H1 (cell line): ENCODE measurements around the gene SYCE3. TPM values are rescaled to one million over a fixed set of nuclear protein-coding genes. Genes with fewer than 3 reads are reported as not detected.

Experiments
- CTCF ChIA-PET: fragments of 300-600 bp; sonication (Branson Sonifier 250); formaldehyde crosslinking; loops from one replicate; lab custom pipeline; 2021; ENCODE audit not compliant: partially characterized antibody; lab: Charles Lee
- POLR2A ChIA-PET: fragments of 300-600 bp; sonication (Branson Sonifier 250); formaldehyde crosslinking; loops from one replicate; lab custom pipeline; 2021; ENCODE audit warnings: inconsistent platforms; ENCODE audit not compliant: partially characterized antibody; lab: Charles Lee
- DNase-seq, 2 experiments: peaks; one replicate each; pipeline versions ENCODE4 v3.0.0 to v3.0.0-alpha.2; 2010 to 2022; ENCODE audit warnings: low spot score in 2 of 2, low read depth in 1 of 2, mixed read lengths in 1 of 2
- FAIRE-seq: peaks from 2 replicates; lab custom pipeline; 2011; peaks lifted over from hg19 to GRCh38; lab: Jason Lieb, UNC
- H2AFZ ChIP-seq: 2 replicates; pipeline ENCODE4 v1.8.1; 2012; ENCODE audit warnings: low read length, inconsistent platforms
- H2AK5ac ChIP-seq: 2 replicates; pipeline ENCODE4 v1.6.1; 2013; ENCODE audit warnings: low read depth, low read length
- H2BK120ac ChIP-seq: replicated peaks from 2 replicates; pipeline ENCODE3; 2013; ENCODE audit warnings: low read depth, low read length, inconsistent platforms
- H2BK12ac ChIP-seq: 2 replicates; pipeline ENCODE4 v1.6.1; 2013; ENCODE audit warnings: low read depth, low read length
- H2BK15ac ChIP-seq: 2 replicates; pipeline ENCODE4 v1.6.1; 2013; ENCODE audit warnings: low read length
- H2BK20ac ChIP-seq: 2 replicates; pipeline ENCODE4 v1.6.1; 2013; ENCODE audit warnings: low read length
- H2BK5ac ChIP-seq: 2 replicates; pipeline ENCODE4 v1.6.1; 2013; ENCODE audit warnings: low read depth, low read length
- H3K14ac ChIP-seq: 2 replicates; pipeline ENCODE4 v1.6.1; 2013; ENCODE audit warnings: inconsistent platforms; ENCODE audit not compliant: insufficient read length
- H3K18ac ChIP-seq: 2 replicates; pipeline ENCODE4 v1.6.1; 2013; ENCODE audit warnings: low read length; ENCODE audit errors: extremely low read depth
- H3K23ac ChIP-seq: 2 replicates; pipeline ENCODE4 v1.6.1; 2013; ENCODE audit warnings: inconsistent platforms; ENCODE audit not compliant: insufficient read length
- H3K23me2 ChIP-seq: 2 replicates; pipeline ENCODE4 v1.6.1; 2013; ENCODE audit warnings: low read depth, low read length
- H3K27ac ChIP-seq: 2 replicates; pipeline ENCODE4 v1.6.1; 2011; ENCODE audit warnings: low read depth, low read length, inconsistent platforms
- H3K27me3 ChIP-seq, 4 experiments: replicated peaks in 1 of 4; 1 replicate in 1 of 4; 2 replicates in 3 of 4; pipeline versions ENCODE4 v1.6.1 to v1.8.1; 2011 to 2013; ENCODE audit warnings: low read length in 3 of 4, mild to moderate bottlenecking in 3 of 4, inconsistent platforms in 2 of 4, mixed read lengths in 2 of 4, moderate library complexity in 1 of 4; ENCODE audit not compliant: control insufficient read depth in 3 of 4, insufficient read depth in 3 of 4; ENCODE audit errors: extremely low read depth in 1 of 4
- H3K36me3 ChIP-seq, 4 experiments: 2 replicates each; pipeline versions ENCODE4 v1.6.1 to v1.8.1; 2011 to 2013; ENCODE audit warnings: mild to moderate bottlenecking in 4 of 4, low read length in 3 of 4, moderate library complexity in 2 of 4, control low read depth in 1 of 4, inconsistent platforms in 1 of 4; ENCODE audit not compliant: insufficient read depth in 4 of 4, control insufficient read depth in 2 of 4
- H3K4ac ChIP-seq: replicated peaks from 2 replicates; pipeline ENCODE3; 2013; ENCODE audit warnings: low read length, low read depth, mixed read lengths, inconsistent platforms; ENCODE audit not compliant: insufficient read length
- H3K4me1 ChIP-seq, 4 experiments: replicated peaks in 1 of 4; 1 replicate in 1 of 4; 2 replicates in 3 of 4; pipeline versions ENCODE4 v1.6.1 to v1.8.1; 2011 to 2013; ENCODE audit warnings: low read length in 3 of 4, inconsistent platforms in 2 of 4, mixed read lengths in 1 of 4; ENCODE audit not compliant: insufficient read depth in 4 of 4, control insufficient read depth in 3 of 4
- H3K4me2 ChIP-seq, 2 experiments: 2 replicates each; pipeline versions ENCODE4 v1.6.1 to v1.8.1; 2011 to 2013; ENCODE audit warnings: low read depth in 2 of 2, low read length in 2 of 2, control low read depth in 1 of 2, inconsistent platforms in 1 of 2, mild to moderate bottlenecking in 1 of 2; ENCODE audit not compliant: insufficient read depth in 1 of 2
- H3K4me3 ChIP-seq, 4 experiments: fragments of 200-600, 300-600 bp in 1 of 4; sonication (generic), shearing (Covaris generic), sonication (Bioruptor Twin) in 1 of 4; 2 replicates each; pipeline versions ENCODE4 v1.5.1 to v1.8.1; 2011 to 2016; ENCODE audit warnings: low read length in 4 of 4, low read depth in 3 of 4, control low read depth in 2 of 4, inconsistent platforms in 2 of 4, mild to moderate bottlenecking in 2 of 4, mixed read lengths in 1 of 4, moderate library complexity in 1 of 4; ENCODE audit not compliant: insufficient read depth in 2 of 4; ENCODE audit errors: extremely low read depth in 1 of 4
- H3K56ac ChIP-seq: replicated peaks from 2 replicates; pipeline ENCODE3; 2013; ENCODE audit warnings: low read depth, mild to moderate bottlenecking, mixed read lengths, low read length, inconsistent platforms; ENCODE audit not compliant: insufficient read length
- H3K79me1 ChIP-seq: 2 replicates; pipeline ENCODE4 v1.6.1; 2013; ENCODE audit warnings: low read depth, low read length, control low read depth
- H3K79me2 ChIP-seq, 2 experiments: 2 replicates each; pipeline versions ENCODE4 v1.6.1 to v1.8.1; 2012 to 2013; ENCODE audit warnings: low read length in 2 of 2, mild to moderate bottlenecking in 2 of 2, inconsistent platforms in 1 of 2; ENCODE audit not compliant: insufficient read depth in 2 of 2, control insufficient read depth in 1 of 2
- H3K9ac ChIP-seq, 4 experiments: replicated peaks in 1 of 4; 1 replicate in 1 of 4; 2 replicates in 3 of 4; pipeline versions ENCODE4 v1.6.1 to v1.8.1; 2011 to 2013; ENCODE audit warnings: low read depth in 3 of 4, low read length in 3 of 4, control low read depth in 2 of 4, mild to moderate bottlenecking in 2 of 4, moderate library complexity in 2 of 4, inconsistent platforms in 1 of 4; ENCODE audit errors: extremely low read depth in 1 of 4
- H3K9me3 ChIP-seq, 2 experiments: 2 replicates each; pipeline versions ENCODE4 v1.6.1 to v1.8.1; 2012 to 2013; ENCODE audit warnings: mild to moderate bottlenecking in 2 of 2, moderate library complexity in 2 of 2, control low read depth in 1 of 2, inconsistent platforms in 1 of 2, low read depth in 1 of 2, low read length in 1 of 2, mixed read lengths in 1 of 2; ENCODE audit not compliant: insufficient read depth in 2 of 2
- H4K20me1 ChIP-seq, 2 experiments: replicated peaks in 1 of 2; 2 replicates each; pipeline versions ENCODE3 to v1.8.1; 2011 to 2013; ENCODE audit warnings: inconsistent platforms in 2 of 2, low read length in 2 of 2, mild to moderate bottlenecking in 1 of 2; ENCODE audit not compliant: insufficient read depth in 2 of 2, control insufficient read depth in 1 of 2
- H4K5ac ChIP-seq: 2 replicates; pipeline ENCODE4 v1.6.1; 2013; ENCODE audit warnings: low read length, low read depth, mixed read lengths, inconsistent platforms; ENCODE audit not compliant: insufficient read length
- H4K8ac ChIP-seq: 2 replicates; pipeline ENCODE4 v1.8.0; 2013; ENCODE audit warnings: mild to moderate bottlenecking, moderate library complexity, low read length, inconsistent platforms; ENCODE audit not compliant: insufficient read depth; ENCODE audit errors: extremely low read depth
- H4K91ac ChIP-seq: replicated peaks from 2 replicates; pipeline ENCODE3; 2013; ENCODE audit warnings: low read length, mixed read lengths, inconsistent platforms; ENCODE audit not compliant: insufficient read length
- BRCA1 ChIP-seq: IDR thresholded peaks from 2 replicates; pipeline ENCODE4 v1.6.1; 2012; ENCODE audit warnings: low read depth, low read length, improper control_type of control experiment
- EZH2 ChIP-seq: fragments of 200-600 bp; sonication (generic); IDR thresholded peaks from 2 replicates; pipeline ENCODE4 v1.7.1; 2012; ENCODE audit warnings: low read depth, mild to moderate bottlenecking, moderate library complexity, low read length, inconsistent platforms; ENCODE audit not compliant: severe bottlenecking
- JUND ChIP-seq: IDR thresholded peaks from 2 replicates; pipeline ENCODE4 v1.6.1; 2011; ENCODE audit warnings: mild to moderate bottlenecking, improper control_type of control experiment, low read length
- MAFK ChIP-seq: IDR thresholded peaks from 2 replicates; pipeline ENCODE4 v1.6.1; 2012; ENCODE audit warnings: low read depth, mild to moderate bottlenecking, improper control_type of control experiment, low read length
- RFX5 ChIP-seq: IDR thresholded peaks from 2 replicates; pipeline ENCODE4 v1.6.1; 2011; ENCODE audit warnings: low read depth, low read length, improper control_type of control experiment, borderline replicate concordance
- SP2 ChIP-seq: IDR thresholded peaks from 2 replicates; pipeline ENCODE4 v1.6.1; 2012; ENCODE audit warnings: mild to moderate bottlenecking, low read length, inconsistent platforms
- SP4 ChIP-seq: IDR thresholded peaks from 2 replicates; pipeline ENCODE4 v1.6.1; 2012; ENCODE audit warnings: low read length, inconsistent platforms
- SRF ChIP-seq: IDR thresholded peaks from 2 replicates; pipeline ENCODE4 v1.6.1; 2011; ENCODE audit warnings: mild to moderate bottlenecking, low read depth, low read length, moderate library complexity
- TAF1 ChIP-seq: IDR thresholded peaks from 2 replicates; pipeline ENCODE4 v1.6.1; 2011; ENCODE audit warnings: mild to moderate bottlenecking, low read depth, low read length
- TAF7 ChIP-seq: optimal IDR thresholded peaks from 2 replicates; pipeline ENCODE3; 2011; ENCODE audit warnings: low read depth, mild to moderate bottlenecking, inconsistent platforms, low read length, moderate library complexity, borderline replicate concordance
- TEAD4 ChIP-seq: IDR thresholded peaks from 2 replicates; pipeline ENCODE4 v1.6.1; 2012; ENCODE audit warnings: low read depth, low read length, inconsistent platforms, mixed read lengths
- ZNF274 ChIP-seq: IDR thresholded peaks from 2 replicates; pipeline ENCODE4 v1.7.0; 2012; ENCODE audit warnings: low read length, borderline replicate concordance; ENCODE audit errors: extremely low read depth
- WGBS, 2 experiments: shearing (Covaris generic) in 1 of 2; methylation state at CpG; one replicate each; pipeline versions ENCODE4 v1.1.6 to v1.1.7; 2013 to 2015; ENCODE audit warnings: low lambda C conversion rate in 2 of 2, mixed read lengths in 2 of 2, inconsistent platforms in 1 of 2, low coverage in 1 of 2, missing lambda C conversion rate in 1 of 2; ENCODE audit not compliant: insufficient replicate concordance in 2 of 2, insufficient coverage in 1 of 2, insufficient read length in 1 of 2; ENCODE audit errors: extremely low coverage in 1 of 2, missing lambda C conversion rate in 1 of 2; 5-methylcytosine and 5-hydroxymethylcytosine counted together
- polyA plus RNA-seq, 7 experiments: library from polyadenylated mRNA; depleted of rRNA in 3 of 7; stranded (reverse) in 5 of 7; unstranded in 2 of 7; fragments of >200 nt in 5 of 7; fragments of 200-250 nt in 2 of 7; gene quantifications; 1 replicate in 5 of 7; 2 replicates in 1 of 7; 4 replicates in 1 of 7; pipeline versions ENCODE4 v1.2.1 to v1.2.3, GENCODE V29; 2011 to 2013; ENCODE audit warnings: missing spikeins in 2 of 7, mixed read lengths in 2 of 7
- total RNA-seq: library from RNA; stranded (reverse); fragmentation: NEBNext Ultra II Directional; extraction: Animal tissue kit (Norgen Biotek cat#: 25700); gene quantifications from 2 replicates; pipeline ENCODE4 v1.2.1, GENCODE V29; 2021
- TF ChIP-seq, protein P1 (sequence below): IDR thresholded peaks from 2 replicates; pipeline ENCODE4 v1.6.1; 2012; ENCODE audit warnings: low read length, inconsistent platforms

The SYCE3 gene
- total and polyA plus RNA-seq, 2 of the 8 experiments (the other 6 are each of a cell fraction or from before 2014, with no cell fraction given) = 1.9 TPM; not detected in 1

DNA sequence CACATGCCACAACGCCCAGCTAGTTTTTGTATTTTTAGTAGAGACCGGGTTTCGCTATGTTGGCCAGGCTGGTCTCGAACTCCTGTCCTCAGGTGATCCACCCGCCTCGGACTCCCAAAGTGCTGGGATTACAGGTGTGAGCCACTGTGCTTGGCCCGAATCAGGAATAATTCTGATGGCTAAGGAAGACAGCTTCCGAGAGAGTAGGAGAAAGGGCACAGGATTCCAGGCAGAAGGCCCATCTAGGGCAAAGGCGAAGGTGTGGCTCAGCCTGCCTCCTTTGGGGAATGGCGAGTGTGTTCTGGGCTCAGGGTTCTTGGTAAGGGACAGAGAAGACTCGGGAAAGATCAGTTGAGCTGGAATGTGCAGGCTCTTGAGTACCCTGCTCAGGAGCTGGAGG is 1.6 kb upstream of the SYCE3 start:
- H4K5ac ChIP-seq = no peak overlapping the region
- H4K91ac ChIP-seq = no peak overlapping the region
- FAIRE-seq = no peak
- 85% methylated on average over 11 of the region's 11 CpGs; no CpG with 5 or more reads in 1 of the 2 experiments for WGBS, 2 experiments
- H2AFZ ChIP-seq = no peak overlapping the region
- no peak overlapping the region for H3K27ac ChIP-seq
- H2AK5ac ChIP-seq = no peak overlapping the region
- no peak overlapping the region for H2BK120ac ChIP-seq
- ChIA-PET POLR2A (interaction anchor here (2.5 to 5.4 kb wide), 3 partner anchors 13 to 39 kb away, joined by 9 to 37 read pairs (median 15); partner anchors contain the start of genes CHKB, CPT1B and SCO2), CTCF (interaction anchor here (1.0 to 4.8 kb wide), 6 partner anchors 11 to 138 kb away, joined by 3 to 84 read pairs (median 8); partner anchors contain the start of gene CPT1B)
- peaks cover 0 to 1% of the 10 kb centered on the region in 2 experiments for H4K20me1 ChIP-seq
- H2BK15ac ChIP-seq = no peak overlapping the region
- no peak overlapping the region for H2BK12ac ChIP-seq
- peaks cover 3% of the 10 kb centered on the region; the same call in 1 of the 2 replicates for H3K23me2 ChIP-seq
- no peak overlapping the region for H2BK5ac ChIP-seq
- H3K18ac ChIP-seq = no peak overlapping the region
- H3K23ac ChIP-seq = no peak overlapping the region
- H2BK20ac ChIP-seq = no peak overlapping the region
- peaks cover 0 to 3% (median 0%) of the 10 kb centered on the region in 4 experiments; a peak in 2 of 7 replicates for H3K4me1 ChIP-seq
- H3K9ac ChIP-seq = no peak overlapping the region
- H3K36me3 ChIP-seq = peaks cover 2 to 10% (median 7%) of the 10 kb centered on the region in 4 experiments; a peak in 6 of 8 replicates
- no peaks in the 10 kb centered on the region for H3K9me3 ChIP-seq
- no peak for DNase-seq
- H3K4me2 ChIP-seq = no peak overlapping the region; a peak in 1 of 4 replicates
- H4K8ac ChIP-seq = no peak overlapping the region
- H3K4me3 ChIP-seq = no peak overlapping the region
- H3K27me3 ChIP-seq = peaks cover 0 to 5% (median 3%) of the 10 kb centered on the region in 4 experiments; a peak in 5 of 7 replicates
- H3K56ac ChIP-seq = no peak overlapping the region
- H3K79me2 ChIP-seq = no peaks in the 10 kb centered on the region
- H3K4ac ChIP-seq = no peak overlapping the region
- H3K79me1 ChIP-seq = no peaks in the 10 kb centered on the region
- no peak overlapping the region for H3K14ac ChIP-seq
- TF ChIP-seq MAFK (no peak), SP4 (no peak), ZNF274 (no peak), SP2 (no peak), EZH2 (no peak), SRF (no peak), JUND (no peak), RFX5 (no peak), BRCA1 (no peak), TEAD4 (no peak), TAF1 (no peak), TAF7 (no peak)
- TF ChIP-seq, protein P1, sequence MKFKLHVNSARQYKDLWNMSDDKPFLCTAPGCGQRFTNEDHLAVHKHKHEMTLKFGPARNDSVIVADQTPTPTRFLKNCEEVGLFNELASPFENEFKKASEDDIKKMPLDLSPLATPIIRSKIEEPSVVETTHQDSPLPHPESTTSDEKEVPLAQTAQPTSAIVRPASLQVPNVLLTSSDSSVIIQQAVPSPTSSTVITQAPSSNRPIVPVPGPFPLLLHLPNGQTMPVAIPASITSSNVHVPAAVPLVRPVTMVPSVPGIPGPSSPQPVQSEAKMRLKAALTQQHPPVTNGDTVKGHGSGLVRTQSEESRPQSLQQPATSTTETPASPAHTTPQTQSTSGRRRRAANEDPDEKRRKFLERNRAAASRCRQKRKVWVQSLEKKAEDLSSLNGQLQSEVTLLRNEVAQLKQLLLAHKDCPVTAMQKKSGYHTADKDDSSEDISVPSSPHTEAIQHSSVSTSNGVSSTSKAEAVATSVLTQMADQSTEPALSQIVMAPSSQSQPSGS = no peak
